NOMO-1 (cell line): Measurements from ENCODE around the gene ADD1.
"Not testable (repeated sequence)": the region's sequence is repeated elsewhere in the genome, so short reads cannot be mapped to it uniquely, and the experiment has no call there.

Source experiments
- DNase-seq, 2 experiments: peaks; one replicate each; lab custom pipeline; 2025; ENCODE audit not compliant: unreplicated experiment in 2 of 2; lab: John Stamatoyannopoulos, UW

ADD1 gene

GRCh38 chr4:2960450-2960849 is 116.8 kb downstream of the ADD1 start:
- DNase-seq: not testable (repeated sequence)

GRCh38 chr4:2961421-2961810 is 117.8 kb downstream of the ADD1 start:
- peak; percentile 33 to 47 for DNase-seq

GRCh38 chr4:2961811-2962441 is 118.3 kb downstream of the ADD1 start:
- peak in 1 of 2 experiments; percentile 52 for DNase-seq

GRCh38 chr4:2962614-2963174 is 119.0 kb downstream of the ADD1 start:
- DNase-seq: peak; percentile 30 to 37

GRCh38 chr4:2963175-2963965 is 119.7 kb downstream of the ADD1 start, which contains the start of the genes GRK4 and NOP14:
Gene GRK4 (plus strand): TSS chr4:2963571. CDS start chr4:2964071, 500 bp downstream.
Gene NOP14 (minus strand): TSS chr4:2963406. CDS start chr4:2963319, 87 bp downstream.
- peak; percentile 97 to 98 for DNase-seq

- DNase-seq: no peak
Observed at GRCh38 chr4:2963966-2964471, 120.4 kb downstream of the ADD1 start.

GRCh38 chr4:2964706-2965258 is 121.1 kb downstream of the ADD1 start:
- no peak for DNase-seq

- no peak for DNase-seq
Observed at GRCh38 chr4:2965262-2965661, 121.6 kb downstream of the ADD1 start.

- no peak for DNase-seq
Observed at GRCh38 chr4:2968381-2968780, 124.7 kb downstream of the ADD1 start.

- DNase-seq: no peak
Observed at GRCh38 chr4:2971275-2971674, 127.6 kb downstream of the ADD1 start.

- no peak for DNase-seq
Observed at GRCh38 chr4:2977211-2978088, 133.8 kb downstream of the ADD1 start.
